GM12875 (cell line): ENCODE measurements around the gene C10orf120.

Experiments
- H3K4me3 ChIP-seq: one replicate; pipeline ENCODE4 v1.5.1; 2011; ENCODE audit warnings: low read depth, low read length, control low read depth
- CTCF ChIP-seq: IDR thresholded peaks from 2 replicates; pipeline ENCODE4 v1.5.1; 2011; ENCODE audit warnings: low read depth, mild to moderate bottlenecking, control low read depth, inconsistent platforms, low read length, moderate library complexity, borderline replicate concordance; ENCODE audit not compliant: insufficient read depth

C10orf120 gene

DNA sequence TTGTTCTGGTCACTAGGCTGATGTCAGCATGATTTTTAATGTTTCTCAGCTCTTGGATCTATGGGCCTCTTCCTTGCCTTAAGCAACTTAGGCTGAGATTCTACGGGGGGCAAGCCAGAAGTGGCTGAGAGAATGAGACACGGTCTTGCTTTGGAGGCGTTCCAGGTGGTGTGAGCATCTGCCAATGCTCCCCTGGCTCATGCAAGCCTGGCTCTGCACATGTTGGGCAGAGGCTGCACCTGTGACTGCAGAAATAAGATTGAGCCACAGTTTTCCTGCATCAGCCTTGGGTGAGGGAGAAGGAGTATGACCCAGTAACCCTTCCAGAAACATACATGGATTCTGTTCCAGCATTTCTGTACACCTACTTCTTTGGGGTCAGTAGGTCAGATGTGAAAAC is 41.9 kb downstream of the C10orf120 start:
- H3K4me3 ChIP-seq: no peak overlapping the region
- no peak for TF ChIP-seq CTCF

- H3K4me3 ChIP-seq: no peak overlapping the region
- no peak for TF ChIP-seq CTCF
Observed at GRCh38 chr10:122657255-122657654, 42.4 kb downstream of the C10orf120 start.

- no peak overlapping the region for H3K4me3 ChIP-seq
- no peak for TF ChIP-seq CTCF
Observed at GRCh38 chr10:122656741-122657140, 42.9 kb downstream of the C10orf120 start.

GRCh38 chr10:122656308-122656705 is 43.3 kb downstream of the C10orf120 start:
- H3K4me3 ChIP-seq: no peak overlapping the region

GRCh38 chr10:122655524-122656307 is 43.9 kb downstream of the C10orf120 start:
- no peak for TF ChIP-seq CTCF
- no peak overlapping the region for H3K4me3 ChIP-seq

More at GRCh38 chr10:122656308-122656705, 43.3 kb downstream of the C10orf120 start:
- TF ChIP-seq CTCF: no peak

DNA sequence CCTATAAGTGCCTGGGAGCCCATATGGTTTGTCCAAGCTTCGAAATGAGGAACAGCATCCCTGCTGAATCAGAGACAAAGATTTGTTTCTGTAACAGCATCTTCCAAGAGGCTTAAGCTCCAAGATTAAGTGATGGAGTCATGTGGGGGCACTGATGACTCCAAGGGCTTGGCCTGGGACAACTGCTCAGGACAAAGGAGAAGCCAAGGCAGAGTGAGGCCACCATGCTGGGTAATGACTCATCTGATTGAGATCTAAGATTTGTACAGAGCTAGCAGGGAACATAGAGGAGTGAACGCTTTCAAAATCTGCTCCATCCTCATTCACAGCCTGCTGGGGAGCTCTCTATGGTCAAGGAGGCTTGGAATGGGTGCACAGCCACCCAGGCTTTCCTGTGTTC is 49.3 kb downstream of the C10orf120 start:
- no peak for TF ChIP-seq CTCF

DNA sequence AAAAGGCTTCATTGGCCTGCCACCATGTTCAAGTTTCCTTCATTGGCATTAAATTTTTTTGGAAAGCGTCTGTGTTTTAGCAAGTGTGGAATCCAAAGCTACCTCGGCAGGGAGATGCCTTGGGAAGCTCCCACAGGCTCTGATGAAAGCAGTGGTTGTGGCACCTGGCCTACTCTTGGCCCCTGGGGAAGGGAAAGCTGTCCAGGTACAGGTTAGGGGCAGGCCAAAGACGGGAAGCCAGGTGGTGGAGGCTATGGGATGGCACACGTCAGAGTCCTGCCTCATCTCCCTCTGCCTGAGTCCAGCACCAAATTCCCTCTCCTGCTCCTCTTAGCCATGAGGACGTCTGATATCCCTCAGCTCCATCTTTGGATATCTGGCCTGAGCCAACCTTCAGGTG is 49.7 kb downstream of the C10orf120 start:
- TF ChIP-seq CTCF: no peak
- H3K4me3 ChIP-seq: no peak overlapping the region

More for the DNA sequence above, 49.3 kb downstream of the C10orf120 start:
- H3K4me3 ChIP-seq: no peak overlapping the region
